WI38 (cell line): ENCODE measurements around the gene XRCC3.

ENCODE experiments used
- H3K4me3 ChIP-seq: 2 replicates; pipeline ENCODE4 v1.5.1; 2011; ENCODE audit warnings: low read depth, mild to moderate bottlenecking, control low read depth, low read length
- TF ChIP-seq, protein P1 (sequence below): IDR thresholded peaks from 2 replicates; pipeline ENCODE4 v1.5.1; 2012; ENCODE audit warnings: low read depth, mild to moderate bottlenecking, control low read depth, low read length

Gene XRCC3

DNA sequence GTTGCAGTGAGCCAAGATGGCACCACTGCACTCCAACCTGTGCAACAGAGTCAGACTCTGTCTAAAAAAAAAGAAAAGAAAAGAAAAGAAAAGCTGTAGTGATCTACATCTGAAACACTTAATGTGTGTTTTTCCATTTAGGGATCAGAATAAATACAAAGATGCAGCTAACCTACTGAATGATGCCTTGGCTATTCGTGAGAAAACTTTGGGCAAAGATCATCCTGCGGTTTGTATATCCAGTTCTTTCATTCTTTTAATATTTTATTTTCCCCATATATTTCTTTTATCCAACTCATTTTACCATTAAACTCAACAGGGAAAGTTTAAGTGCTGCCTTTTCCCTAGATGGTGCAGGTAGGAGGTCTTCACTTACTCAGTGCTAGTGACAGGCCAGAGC, 45.9 kb downstream of the XRCC3 start:
- no peak overlapping the region for H3K4me3 ChIP-seq
- TF ChIP-seq, protein P1, sequence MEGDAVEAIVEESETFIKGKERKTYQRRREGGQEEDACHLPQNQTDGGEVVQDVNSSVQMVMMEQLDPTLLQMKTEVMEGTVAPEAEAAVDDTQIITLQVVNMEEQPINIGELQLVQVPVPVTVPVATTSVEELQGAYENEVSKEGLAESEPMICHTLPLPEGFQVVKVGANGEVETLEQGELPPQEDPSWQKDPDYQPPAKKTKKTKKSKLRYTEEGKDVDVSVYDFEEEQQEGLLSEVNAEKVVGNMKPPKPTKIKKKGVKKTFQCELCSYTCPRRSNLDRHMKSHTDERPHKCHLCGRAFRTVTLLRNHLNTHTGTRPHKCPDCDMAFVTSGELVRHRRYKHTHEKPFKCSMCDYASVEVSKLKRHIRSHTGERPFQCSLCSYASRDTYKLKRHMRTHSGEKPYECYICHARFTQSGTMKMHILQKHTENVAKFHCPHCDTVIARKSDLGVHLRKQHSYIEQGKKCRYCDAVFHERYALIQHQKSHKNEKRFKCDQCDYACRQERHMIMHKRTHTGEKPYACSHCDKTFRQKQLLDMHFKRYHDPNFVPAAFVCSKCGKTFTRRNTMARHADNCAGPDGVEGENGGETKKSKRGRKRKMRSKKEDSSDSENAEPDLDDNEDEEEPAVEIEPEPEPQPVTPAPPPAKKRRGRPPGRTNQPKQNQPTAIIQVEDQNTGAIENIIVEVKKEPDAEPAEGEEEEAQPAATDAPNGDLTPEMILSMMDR = no peak

DNA sequence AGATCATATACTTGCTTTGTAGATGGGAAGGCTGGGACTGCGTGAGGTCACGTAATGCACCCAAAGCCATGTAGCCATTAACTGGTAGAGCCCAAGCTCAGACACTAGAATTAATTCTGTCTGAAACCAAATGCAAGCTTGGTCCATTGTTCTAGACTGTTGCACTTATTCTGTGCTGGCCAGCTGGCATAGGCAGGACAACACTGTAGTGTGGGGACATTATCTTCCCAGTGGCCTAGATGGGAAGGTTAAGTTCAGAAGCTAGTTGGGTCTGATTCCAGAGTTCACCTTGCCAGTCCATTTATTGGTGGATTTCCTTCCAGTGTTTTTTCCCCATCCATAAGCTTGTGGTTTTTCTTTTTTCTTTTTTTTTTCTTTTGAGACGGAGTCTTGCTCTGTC, 47.1 kb downstream of the XRCC3 start:
- TF ChIP-seq, protein P1 = no peak
- H3K4me3 ChIP-seq = no peak overlapping the region

DNA sequence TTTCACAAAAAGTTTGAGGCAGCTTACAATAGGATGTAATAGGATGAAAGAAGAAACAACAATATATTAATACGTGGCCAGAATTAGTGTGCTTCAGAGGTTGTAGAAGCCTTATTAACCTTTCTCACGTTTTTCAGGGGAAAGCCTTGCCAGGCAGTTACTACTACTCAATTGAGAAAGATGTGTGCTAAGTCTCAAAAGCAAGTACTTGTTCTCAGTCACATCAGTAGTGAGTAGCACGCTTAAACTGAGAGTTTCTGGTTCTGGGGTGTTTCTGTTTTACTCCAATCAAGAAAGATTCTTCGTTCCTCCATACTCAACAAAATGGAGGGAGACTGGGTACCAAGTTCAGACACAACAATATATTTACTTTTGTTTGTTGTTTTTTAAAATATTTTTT, 47.6 kb downstream of the XRCC3 start:
- no peak overlapping the region for H3K4me3 ChIP-seq
- TF ChIP-seq, protein P1 = no peak

DNA sequence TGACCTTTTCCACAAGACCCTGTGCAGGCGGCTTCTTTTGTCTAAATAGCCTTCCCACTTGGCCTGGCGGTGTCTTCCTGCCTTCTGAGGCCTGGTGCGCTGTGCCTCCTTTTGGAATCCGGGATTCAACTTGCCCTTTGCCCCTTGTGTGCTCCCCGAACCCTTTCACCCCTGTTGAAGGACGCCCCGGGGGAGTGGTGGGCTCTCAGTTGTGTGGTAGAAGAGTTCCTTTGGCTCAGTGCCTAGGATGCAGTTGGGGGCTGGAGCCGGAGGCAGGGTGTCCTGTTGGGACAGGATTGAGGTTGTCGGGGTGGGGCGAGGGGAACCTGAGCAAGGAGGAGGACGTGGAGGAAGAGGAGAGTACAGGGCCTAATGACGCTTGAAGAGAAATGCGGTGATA, 51.7 kb downstream of the XRCC3 start:
- TF ChIP-seq, protein P1 = no peak
- no peak overlapping the region for H3K4me3 ChIP-seq

DNA sequence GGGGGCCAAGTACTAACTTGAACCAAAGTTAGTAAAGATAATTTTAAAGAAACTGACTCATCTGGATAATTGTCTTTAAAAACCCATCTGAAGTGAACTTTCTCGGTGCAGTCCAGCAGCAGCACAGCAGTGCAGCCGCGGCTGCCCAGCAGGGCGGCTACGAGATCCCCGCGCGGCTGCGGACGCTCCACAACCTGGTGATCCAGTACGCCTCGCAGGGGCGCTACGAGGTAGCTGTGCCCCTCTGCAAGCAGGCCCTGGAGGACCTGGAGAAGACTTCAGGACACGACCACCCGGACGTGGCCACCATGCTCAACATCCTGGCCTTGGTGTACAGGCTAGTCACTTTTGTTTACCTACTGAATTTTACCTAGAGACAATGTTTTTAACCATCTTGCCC, 52.7 kb downstream of the XRCC3 start:
- TF ChIP-seq, protein P1 = no peak
- no peak overlapping the region for H3K4me3 ChIP-seq

DNA sequence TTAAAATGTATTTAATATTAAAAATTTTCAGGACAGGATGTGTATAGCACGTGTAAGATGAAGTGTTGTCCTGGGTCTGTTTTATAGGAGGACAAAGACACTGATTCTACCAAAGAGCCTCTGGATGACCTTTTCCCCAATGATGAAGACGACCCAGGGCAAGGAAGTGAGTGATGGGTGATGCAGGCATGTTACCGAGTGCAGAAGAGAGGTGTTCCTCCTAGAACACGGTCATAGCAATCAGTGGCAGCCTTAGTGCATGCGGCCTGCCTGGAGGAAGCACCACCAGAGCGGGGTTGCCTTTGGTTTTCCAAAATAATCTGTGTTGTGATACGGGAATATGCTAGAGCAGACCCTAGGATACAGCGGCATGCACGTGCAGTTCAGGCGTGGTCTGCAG, 53.2 kb downstream of the XRCC3 start:
- TF ChIP-seq, protein P1 = no peak
- H3K4me3 ChIP-seq = no peak overlapping the region

DNA sequence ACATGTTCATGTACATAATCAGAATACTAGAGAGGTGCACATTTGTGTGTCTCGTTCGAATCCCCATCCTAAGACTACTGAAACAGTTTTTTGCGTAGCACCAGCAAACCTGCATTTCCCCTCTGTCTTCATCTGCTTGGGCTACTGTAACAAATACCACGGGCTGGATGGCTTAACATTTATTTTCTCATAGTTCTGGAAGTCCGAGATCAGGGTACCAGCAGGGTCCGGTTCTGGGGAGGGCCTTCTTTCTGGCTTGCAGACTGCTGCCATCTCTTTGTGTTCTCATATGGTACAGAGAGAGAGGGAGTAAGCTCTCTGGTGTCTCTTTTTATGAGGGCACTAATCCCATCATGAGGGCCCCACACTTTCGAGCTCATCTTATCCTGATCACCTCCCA, 55.6 kb downstream of the XRCC3 start:
- TF ChIP-seq, protein P1 = no peak

DNA sequence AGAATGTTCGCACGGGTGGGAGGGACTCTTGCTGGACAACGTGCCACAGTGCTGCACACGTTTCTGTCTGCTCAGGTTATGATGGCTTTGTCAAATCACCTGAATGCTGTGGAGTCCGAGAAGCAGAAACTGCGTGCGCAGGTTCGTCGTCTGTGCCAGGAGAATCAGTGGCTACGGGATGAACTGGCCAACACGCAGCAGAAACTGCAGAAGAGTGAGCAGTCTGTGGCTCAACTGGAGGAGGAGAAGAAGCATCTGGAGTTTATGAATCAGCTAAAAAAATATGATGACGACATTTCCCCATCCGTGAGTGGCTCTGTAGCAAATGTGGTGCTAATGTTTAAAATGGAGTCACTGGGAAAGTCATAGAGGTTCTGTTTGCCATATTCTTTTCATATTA, 57.8 kb downstream of the XRCC3 start:
- no peak overlapping the region for H3K4me3 ChIP-seq
- TF ChIP-seq, protein P1 = no peak

More for the DNA sequence above, 55.6 kb downstream of the XRCC3 start:
- H3K4me3 ChIP-seq = no peak overlapping the region
